HCT116 (cell line): ENCODE results near the gene FPR1. TPM values are rescaled to one million over a fixed set of nuclear protein-coding genes. Genes with fewer than 3 reads are reported as not detected.
"Not testable (repeated sequence)": the region's sequence is repeated elsewhere in the genome, so short reads cannot be mapped to it uniquely, and the experiment has no call there.

Source experiments
- ATAC-seq: fragments of 200-7000 bp; cut with Tn5 transposase; 2 replicates; pipeline ENCODE4 v1.9.1; 2020; ENCODE audit warnings: mild to moderate bottlenecking, moderate library complexity
- BruUV-seq: library from RNA; stranded (reverse); fragments of 400-500 nt; replicated peaks from 2 replicates; lab custom pipeline; 2021; lab: Mats Ljungman, UMichigan
- CTCF ChIA-PET: fragments of 300-600 bp; sonication (Branson Sonifier 250); formaldehyde crosslinking; loops from one replicate; lab custom pipeline; 2021; ENCODE audit warnings: antibody characterized with exemption; lab: Charles Lee
- POLR2A ChIA-PET: fragments of 300-600, 350-600 bp; sonication (Branson Sonifier 250); formaldehyde crosslinking; loops from one replicate; lab custom pipeline; 2021; ENCODE audit warnings: antibody characterized with exemption; lab: Charles Lee
- RAD21 ChIA-PET, 2 experiments: fragments of 300-600 bp; sonication (Branson Sonifier 250); formaldehyde crosslinking; loops; one replicate each; lab custom pipeline; 2023; ENCODE audit warnings: low total read pairs in 2 of 2; ENCODE audit not compliant: uncharacterized antibody in 2 of 2, unreplicated experiment in 2 of 2, low non-redundant PET in 1 of 2; lab: Charles Lee
- DNase-seq: peaks from one replicate; pipeline ENCODE4 v3.0.0-alpha.2; 2010; ENCODE audit warnings: low read depth, low spot score
- H2AFZ ChIP-seq: fragments of 200-600 bp; shearing (Covaris generic), sonication (generic); 2 replicates; pipeline ENCODE4 v1.6.1; 2017; ENCODE audit warnings: low read depth, mixed run types, mixed read lengths, antibody characterized with exemption, low read length; ENCODE audit not compliant: poor library complexity, severe bottlenecking
- H3K27ac ChIP-seq: 2 replicates; pipeline ENCODE4 v1.5.1; 2012; ENCODE audit warnings: low read depth, low read length
- H3K27me3 ChIP-seq: fragments of 200-600 bp; sonication (generic); 2 replicates; pipeline ENCODE4 v1.6.1; 2016; ENCODE audit warnings: mixed run types, low read length, mixed read lengths; ENCODE audit not compliant: insufficient read depth
- H3K36me3 ChIP-seq, 2 experiments: fragments of 200-500 bp in 1 of 2; fragments of 200-600 bp in 1 of 2; sonication (Bioruptor generic) in 1 of 2; sonication (generic) in 1 of 2; 2 replicates each; pipeline versions ENCODE4 v1.5.1 to v1.6.1; 2014 to 2016; ENCODE audit warnings: low read length in 2 of 2, inconsistent platforms in 1 of 2, mixed read lengths in 1 of 2, mixed run types in 1 of 2; ENCODE audit not compliant: insufficient read depth in 2 of 2, control insufficient read depth in 1 of 2
- H3K4me1 ChIP-seq, 2 experiments: fragments of 200-600 bp in 1 of 2; sonication (generic) in 1 of 2; 2 replicates each; pipeline versions ENCODE4 v1.5.1 to v1.6.1; 2012 to 2017; ENCODE audit warnings: low read length in 2 of 2, inconsistent platforms in 1 of 2, mild to moderate bottlenecking in 1 of 2, mixed read lengths in 1 of 2, mixed run types in 1 of 2, moderate library complexity in 1 of 2; ENCODE audit not compliant: insufficient read depth in 2 of 2, control insufficient read depth in 1 of 2
- H3K4me2 ChIP-seq: fragments of 200-600 bp; sonication (generic); 2 replicates; pipeline ENCODE4 v1.6.1; 2017; ENCODE audit warnings: mixed run types, low read length, mixed read lengths
- H3K4me3 ChIP-seq, 2 experiments: fragments of 200-600 bp in 1 of 2; sonication (generic) in 1 of 2; replicated peaks in 1 of 2; 2 replicates each; pipeline ENCODE4 v1.5.1; 2011 to 2016; ENCODE audit warnings: low read length in 2 of 2, control low read depth in 1 of 2, low read depth in 1 of 2, mild to moderate bottlenecking in 1 of 2, mixed read lengths in 1 of 2, mixed run types in 1 of 2
- H3K79me2 ChIP-seq: fragments of 200-600 bp; sonication (generic); 2 replicates; pipeline ENCODE4 v1.6.1; 2017; ENCODE audit warnings: mild to moderate bottlenecking, mixed run types, low read length, moderate library complexity, mixed read lengths; ENCODE audit not compliant: insufficient read depth
- H3K9ac ChIP-seq: fragments of 200-600 bp; sonication (generic); 2 replicates; pipeline ENCODE4 v1.6.1; 2016; ENCODE audit warnings: low read length, mixed read lengths
- H3K9me2 ChIP-seq: fragments of 200-600 bp; sonication (generic), shearing (Covaris generic); 2 replicates; pipeline ENCODE4 v1.6.1; 2017; ENCODE audit warnings: mixed run types, mild to moderate bottlenecking, moderate library complexity; ENCODE audit not compliant: insufficient read depth
- H3K9me3 ChIP-seq, 2 experiments: fragments of 200-500 bp in 1 of 2; fragments of 200-600 bp in 1 of 2; sonication (Bioruptor generic) in 1 of 2; sonication (generic) in 1 of 2; 2 replicates each; pipeline ENCODE4 v1.6.1; 2014 to 2017; ENCODE audit warnings: low read length in 2 of 2, mixed read lengths in 2 of 2, inconsistent platforms in 1 of 2, low read depth in 1 of 2, mild to moderate bottlenecking in 1 of 2, mixed run types in 1 of 2, moderate library complexity in 1 of 2; ENCODE audit not compliant: control insufficient read depth in 1 of 2, insufficient read depth in 1 of 2
- H4K20me1 ChIP-seq: fragments of 200-600 bp; sonication (generic), shearing (Covaris generic); 2 replicates; pipeline ENCODE4 v1.6.1; 2017; ENCODE audit warnings: mixed run types, mild to moderate bottlenecking, moderate library complexity; ENCODE audit not compliant: insufficient read depth
- CEBPB ChIP-seq: IDR thresholded peaks from 2 replicates; pipeline ENCODE4 v1.6.1; 2012; ENCODE audit warnings: low read depth
- ELF1 ChIP-seq: IDR thresholded peaks from 2 replicates; pipeline ENCODE4 v1.6.1; 2012; ENCODE audit warnings: low read depth, borderline replicate concordance
- RAD21 ChIP-seq: IDR thresholded peaks from 2 replicates; pipeline ENCODE4 v1.6.1; 2012; ENCODE audit warnings: low read depth, mild to moderate bottlenecking
- SRF ChIP-seq: IDR thresholded peaks from 2 replicates; pipeline ENCODE4 v1.6.1; 2012; ENCODE audit warnings: low read depth
- ZNF274 ChIP-seq: fragments of 200-500 bp; sonication (Bioruptor generic); IDR thresholded peaks from 2 replicates; pipeline ENCODE4 v1.6.1; 2014; ENCODE audit warnings: mild to moderate bottlenecking, low read depth, low read length, inconsistent platforms
- intact Hi-C: fragments of 100-400 bp; cut with micrococcal nuclease; formaldehyde crosslinking; loops from 2 replicates; pipeline ENCODE4 v1.10.0; 2022
- total RNA-seq: library from RNA; stranded (reverse); gene quantifications from one replicate; pipeline ENCODE4 v1.2.1, GENCODE V29; 2021; ENCODE audit not compliant: unreplicated experiment
- TF ChIP-seq, protein P1 (sequence below), 3 experiments: fragments of 200-600 bp in 1 of 3; sonication (generic) in 1 of 3; IDR thresholded peaks in 2 of 3; conservative IDR thresholded peaks in 1 of 3; 2 replicates each; pipeline ENCODE4 v1.5.1; 2012 to 2017; ENCODE audit warnings: low read depth in 2 of 3, low read length in 2 of 3, antibody characterized with exemption in 1 of 3, borderline replicate concordance in 1 of 3, control low read depth in 1 of 3, mild to moderate bottlenecking in 1 of 3, mixed read lengths in 1 of 3, mixed run types in 1 of 3, moderate library complexity in 1 of 3; ENCODE audit not compliant: insufficient read depth in 1 of 3

The FPR1 gene
- total RNA-seq, 1 experiment from 2014 or later, result not detected

GRCh38 chr19:51777570-51778462, 26.1 kb upstream of the FPR1 start:
- Histone ChIP-seq H4K20me1 (no peaks in the 10 kb centered on the region), H3K9me2 (no peaks in the 10 kb centered on the region), H3K4me3 (no peak overlapping the region), H3K27ac (no peak overlapping the region), H3K36me3 (no peaks in the 10 kb centered on the region), H3K9ac (no peak overlapping the region), H3K4me2 (peak overlapping the region; percentile 38), H3K4me1 (peaks cover 0 to 4% of the 10 kb centered on the region in 2 experiments; a peak in 1 of 4 replicates), H2AFZ (peak overlapping the region; percentile 88), H3K9me3 (no peaks in the 10 kb centered on the region), H3K79me2 (no peaks in the 10 kb centered on the region), H3K27me3 (no peaks in the 10 kb centered on the region)
- peak; percentile 19; the same call in 1 of the 2 replicates for TF ChIP-seq CEBPB
- no peak for TF ChIP-seq ZNF274
- no peak for TF ChIP-seq SRF
- TF ChIP-seq, protein P1, sequence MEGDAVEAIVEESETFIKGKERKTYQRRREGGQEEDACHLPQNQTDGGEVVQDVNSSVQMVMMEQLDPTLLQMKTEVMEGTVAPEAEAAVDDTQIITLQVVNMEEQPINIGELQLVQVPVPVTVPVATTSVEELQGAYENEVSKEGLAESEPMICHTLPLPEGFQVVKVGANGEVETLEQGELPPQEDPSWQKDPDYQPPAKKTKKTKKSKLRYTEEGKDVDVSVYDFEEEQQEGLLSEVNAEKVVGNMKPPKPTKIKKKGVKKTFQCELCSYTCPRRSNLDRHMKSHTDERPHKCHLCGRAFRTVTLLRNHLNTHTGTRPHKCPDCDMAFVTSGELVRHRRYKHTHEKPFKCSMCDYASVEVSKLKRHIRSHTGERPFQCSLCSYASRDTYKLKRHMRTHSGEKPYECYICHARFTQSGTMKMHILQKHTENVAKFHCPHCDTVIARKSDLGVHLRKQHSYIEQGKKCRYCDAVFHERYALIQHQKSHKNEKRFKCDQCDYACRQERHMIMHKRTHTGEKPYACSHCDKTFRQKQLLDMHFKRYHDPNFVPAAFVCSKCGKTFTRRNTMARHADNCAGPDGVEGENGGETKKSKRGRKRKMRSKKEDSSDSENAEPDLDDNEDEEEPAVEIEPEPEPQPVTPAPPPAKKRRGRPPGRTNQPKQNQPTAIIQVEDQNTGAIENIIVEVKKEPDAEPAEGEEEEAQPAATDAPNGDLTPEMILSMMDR (IDR thresholded peaks at IDR 0.05 in 2 of 3, conservative IDR thresholded peaks at IDR 0.05 in 1 of 3; ENCODE audit: borderline replicate concordance in 1 of 3, insufficient read depth in 1 of 3, low read depth in 2 of 3, low read length in 2 of 3), result peak; percentile 57 to 71 (median 71); a peak in 5 of 6 replicates
- peak; percentile 83 for TF ChIP-seq RAD21
- TF ChIP-seq ELF1, result no peak
- ChIA-PET POLR2A (no interaction called here), CTCF (interaction anchor here (0.6 to 2.7 kb wide), 23 partner anchors 10 to 459 kb away, joined by 3 to 22 read pairs (median 5); partner anchors contain the start of genes FPR1 and FPR2), RAD21 (interaction anchor here (0.7 to 1.3 kb wide), 3 partner anchors 74 to 117 kb away, joined by 3 read pairs; no protein-coding TSS in a partner anchor)
- no TSS peak for BruUV-seq
- DNase-seq, result peak; percentile 83
- intact Hi-C loops, result loop anchor here (1.0 to 5.0 kb wide), 4 partner anchors 66 to 305 kb away; no protein-coding TSS in a partner anchor
- peak; percentile 95 for ATAC-seq

DNA sequence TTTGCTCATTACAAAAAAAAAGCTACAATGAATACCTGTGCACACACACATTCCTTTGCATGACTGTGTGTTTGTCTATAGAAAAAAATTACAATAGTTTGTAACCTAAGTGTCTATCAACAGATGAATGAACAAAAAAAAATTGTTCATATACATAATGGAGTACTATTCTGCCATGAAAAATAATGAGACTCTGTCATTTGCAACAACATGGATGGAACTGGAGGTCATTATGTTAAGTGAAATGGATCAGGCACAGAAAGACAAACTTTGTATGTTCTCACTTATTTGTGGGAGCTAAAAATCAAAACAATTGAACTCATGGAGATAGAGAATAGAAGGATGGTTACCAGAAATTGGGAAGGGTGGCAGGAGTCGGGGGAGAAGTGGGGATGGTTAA, 24.9 kb upstream of the FPR1 start:
- H3K4me3 ChIP-seq, POLR2A ChIA-PET, RAD21 ChIA-PET, H3K36me3 ChIP-seq, H3K4me1 ChIP-seq, BruUV-seq, H3K9me2 ChIP-seq, H2AFZ ChIP-seq, ATAC-seq, H3K27me3 ChIP-seq, DNase-seq, H3K27ac ChIP-seq, H3K4me2 ChIP-seq, H3K79me2 ChIP-seq, H4K20me1 ChIP-seq, H3K9ac ChIP-seq, H3K9me3 ChIP-seq: not testable (repeated sequence)
- CTCF ChIA-PET, result interaction anchor here (2.7 kb wide), 1 partner anchor 73 kb away, joined by 13 read pairs; no protein-coding TSS in a partner anchor
- intact Hi-C loops, result loop anchor here (5.0 kb wide), 2 partner anchors 109 to 169 kb away; no protein-coding TSS in a partner anchor
